ENCODE results near the gene VPS41.
"Not testable (repeated sequence)": the region's sequence is repeated elsewhere in the genome, so short reads cannot be mapped to it uniquely, and the experiment has no call there.

VPS41 gene

GRCh38 chr7:38908759-38909335 is at the start of gene VPS41:
VPS41 (minus strand) TSS chr7:38909191; CDS start chr7:38909174, 17 bp downstream.
- peak; percentile 71 for DNase-seq

GRCh38 chr7:38955892-38956291 is 46.9 kb upstream of the VPS41 start:
- no peak for DNase-seq

- DNase-seq: no peak
Measured at GRCh38 chr7:38953971-38954370, 45.0 kb upstream of the VPS41 start.

- DNase-seq: no peak
Measured at GRCh38 chr7:38953227-38953626, 44.2 kb upstream of the VPS41 start.

GRCh38 chr7:38951213-38951612 is 42.2 kb upstream of the VPS41 start:
- no peak for DNase-seq

- no peak for DNase-seq
Measured at GRCh38 chr7:38950309-38950708, 41.3 kb upstream of the VPS41 start.

- not testable (repeated sequence) for DNase-seq
Measured at GRCh38 chr7:38947541-38947940, 38.5 kb upstream of the VPS41 start.

GRCh38 chr7:38942431-38943051 is 33.5 kb upstream of the VPS41 start:
- DNase-seq: no peak

GRCh38 chr7:38940774-38941173 is 31.8 kb upstream of the VPS41 start:
- DNase-seq: no peak

- no peak for DNase-seq
Measured at GRCh38 chr7:38938589-38938988, 29.6 kb upstream of the VPS41 start.

- DNase-seq: no peak
Measured at GRCh38 chr7:38938001-38938485, 29.1 kb upstream of the VPS41 start.

- no peak for DNase-seq
Measured at GRCh38 chr7:38936641-38937040, 27.6 kb upstream of the VPS41 start.

GRCh38 chr7:38934536-38934935 is 25.5 kb upstream of the VPS41 start:
- no peak for DNase-seq

GRCh38 chr7:38934051-38934450 is 25.1 kb upstream of the VPS41 start:
- no peak for DNase-seq

GRCh38 chr7:38932509-38933168 is 23.6 kb upstream of the VPS41 start:
- peak; percentile 21 for DNase-seq

GRCh38 chr7:38929460-38930171 is 20.6 kb upstream of the VPS41 start:
- DNase-seq: no peak

- DNase-seq: no peak
Measured at GRCh38 chr7:38928506-38928905, 19.5 kb upstream of the VPS41 start.

GRCh38 chr7:38927751-38928150 is 18.8 kb upstream of the VPS41 start:
- DNase-seq: no peak

GRCh38 chr7:38920731-38921130 is 11.7 kb upstream of the VPS41 start:
- DNase-seq: no peak

- no peak for DNase-seq
Measured at GRCh38 chr7:38916396-38916795, 7.4 kb upstream of the VPS41 start.

- DNase-seq: no peak
Measured at GRCh38 chr7:38909870-38910269, 879 bp upstream of the VPS41 start.

- no peak for DNase-seq
Measured at GRCh38 chr7:38907766-38908165, 1.2 kb downstream of the VPS41 start.

GRCh38 chr7:38907066-38907465 is 1.9 kb downstream of the VPS41 start:
- DNase-seq: no peak

All from activated gamma-delta T cell treated with Interleukin-2 at 50 U/mL for 16 hours (primary cell).